Measurements from ENCODE around the gene ADGRF1.

DNA sequence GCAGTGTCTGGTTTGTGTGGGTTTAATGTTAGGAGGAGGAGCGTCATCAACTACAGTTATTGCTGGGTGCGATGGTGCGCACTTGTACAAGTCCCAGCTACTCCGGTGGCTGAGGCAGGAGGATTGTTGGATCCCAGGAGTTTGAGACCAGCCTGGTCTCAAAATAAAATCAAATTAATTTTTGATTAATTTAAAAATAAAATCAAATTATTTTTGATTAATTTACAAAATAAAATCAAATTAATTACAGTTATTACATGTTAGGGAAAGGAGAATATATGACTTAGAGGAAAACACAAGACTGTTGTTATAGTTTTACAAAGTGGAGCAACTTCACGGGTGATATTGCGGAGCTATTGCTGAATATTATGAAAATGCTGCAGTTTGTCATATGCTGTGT lies 85.7 kb downstream of the ADGRF1 start:
- no peak for TF ChIP-seq POLR2A (IDR thresholded peaks at IDR 0.05)
- TF ChIP-seq, protein P1, sequence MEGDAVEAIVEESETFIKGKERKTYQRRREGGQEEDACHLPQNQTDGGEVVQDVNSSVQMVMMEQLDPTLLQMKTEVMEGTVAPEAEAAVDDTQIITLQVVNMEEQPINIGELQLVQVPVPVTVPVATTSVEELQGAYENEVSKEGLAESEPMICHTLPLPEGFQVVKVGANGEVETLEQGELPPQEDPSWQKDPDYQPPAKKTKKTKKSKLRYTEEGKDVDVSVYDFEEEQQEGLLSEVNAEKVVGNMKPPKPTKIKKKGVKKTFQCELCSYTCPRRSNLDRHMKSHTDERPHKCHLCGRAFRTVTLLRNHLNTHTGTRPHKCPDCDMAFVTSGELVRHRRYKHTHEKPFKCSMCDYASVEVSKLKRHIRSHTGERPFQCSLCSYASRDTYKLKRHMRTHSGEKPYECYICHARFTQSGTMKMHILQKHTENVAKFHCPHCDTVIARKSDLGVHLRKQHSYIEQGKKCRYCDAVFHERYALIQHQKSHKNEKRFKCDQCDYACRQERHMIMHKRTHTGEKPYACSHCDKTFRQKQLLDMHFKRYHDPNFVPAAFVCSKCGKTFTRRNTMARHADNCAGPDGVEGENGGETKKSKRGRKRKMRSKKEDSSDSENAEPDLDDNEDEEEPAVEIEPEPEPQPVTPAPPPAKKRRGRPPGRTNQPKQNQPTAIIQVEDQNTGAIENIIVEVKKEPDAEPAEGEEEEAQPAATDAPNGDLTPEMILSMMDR (IDR thresholded peaks at IDR 0.05 in 4 of 5, conservative IDR thresholded peaks at IDR 0.05 in 1 of 5), result no peak
